Activated T-helper 1 cell treated with anti-CD3 and anti-CD28 coated beads, Interleukin-2, amount 50 U/mL, for 16 hours (primary cell): ENCODE results near the gene CACNA1E.

ENCODE experiments used
- DNase-seq, 2 donors: peaks; one replicate each; pipeline ENCODE4 v3.0.0-alpha.2; 2020; ENCODE audit warnings: low read depth in 1 of 2, low spot score in 1 of 2

Gene CACNA1E

GRCh38 chr1:181484821-181485220, 1.5 kb downstream of the CACNA1E start:
- no peak for DNase-seq

DNA sequence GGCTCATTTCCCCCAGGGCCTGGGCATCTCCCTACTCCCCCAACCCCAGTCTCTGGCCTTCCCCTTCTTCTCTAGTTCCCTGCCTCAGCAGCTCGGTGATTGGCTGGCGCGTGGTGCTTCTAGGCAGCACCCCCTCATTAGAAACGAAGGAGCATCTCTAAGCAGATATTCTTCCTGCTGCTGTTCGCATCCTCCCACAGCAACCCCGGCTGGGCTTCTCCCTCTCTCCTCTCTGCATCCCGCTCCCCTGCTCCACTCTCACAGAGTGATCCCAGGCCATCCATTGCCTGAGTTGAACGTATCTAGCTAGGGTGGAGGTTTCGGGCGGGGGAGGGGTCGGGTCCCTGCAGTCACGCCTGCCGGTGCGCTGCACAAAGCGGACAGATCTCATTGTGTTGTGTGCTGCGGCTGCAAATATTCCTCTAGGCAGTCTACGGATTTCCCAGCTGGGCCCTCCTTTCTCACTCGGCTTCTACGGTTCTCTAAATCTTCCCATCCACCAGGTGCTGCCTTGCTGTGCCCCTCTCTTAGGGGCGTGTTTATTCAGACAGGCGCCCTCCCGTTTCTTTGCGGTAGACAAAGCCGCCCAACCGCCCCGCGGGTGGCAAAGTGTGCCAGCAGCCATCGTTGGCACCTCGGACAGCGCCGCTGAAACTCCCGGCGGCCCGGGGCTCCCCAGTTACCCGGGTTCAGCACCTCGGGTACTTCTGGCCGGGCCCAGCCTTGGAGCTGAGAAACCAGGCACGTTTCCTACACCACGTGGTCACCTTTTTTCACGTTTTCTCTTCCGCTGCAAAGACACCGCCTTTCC, 2.2 kb downstream of the CACNA1E start:
- no peak for DNase-seq

DNA sequence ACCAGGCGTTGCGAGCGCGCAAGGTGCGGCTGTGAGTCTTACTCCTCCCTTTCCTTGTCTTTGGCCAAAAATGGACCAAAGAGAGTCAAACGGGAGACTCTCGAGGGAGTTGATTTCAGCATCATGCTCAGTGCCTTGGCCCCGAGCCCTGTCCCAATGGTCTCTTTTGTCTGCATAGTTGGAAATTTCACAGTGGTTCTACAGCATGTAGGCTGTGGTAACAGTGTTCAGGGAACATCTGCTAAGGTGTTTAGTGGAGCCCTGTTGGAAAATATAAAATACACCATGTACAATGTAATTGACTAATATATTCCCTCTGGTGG, 2.7 kb downstream of the CACNA1E start:
- no peak for DNase-seq

- no peak for DNase-seq
Observed at GRCh38 chr1:181488866-181489265, 5.5 kb downstream of the CACNA1E start.

- no peak for DNase-seq
Observed at GRCh38 chr1:181490276-181490675, 7.0 kb downstream of the CACNA1E start.

DNA sequence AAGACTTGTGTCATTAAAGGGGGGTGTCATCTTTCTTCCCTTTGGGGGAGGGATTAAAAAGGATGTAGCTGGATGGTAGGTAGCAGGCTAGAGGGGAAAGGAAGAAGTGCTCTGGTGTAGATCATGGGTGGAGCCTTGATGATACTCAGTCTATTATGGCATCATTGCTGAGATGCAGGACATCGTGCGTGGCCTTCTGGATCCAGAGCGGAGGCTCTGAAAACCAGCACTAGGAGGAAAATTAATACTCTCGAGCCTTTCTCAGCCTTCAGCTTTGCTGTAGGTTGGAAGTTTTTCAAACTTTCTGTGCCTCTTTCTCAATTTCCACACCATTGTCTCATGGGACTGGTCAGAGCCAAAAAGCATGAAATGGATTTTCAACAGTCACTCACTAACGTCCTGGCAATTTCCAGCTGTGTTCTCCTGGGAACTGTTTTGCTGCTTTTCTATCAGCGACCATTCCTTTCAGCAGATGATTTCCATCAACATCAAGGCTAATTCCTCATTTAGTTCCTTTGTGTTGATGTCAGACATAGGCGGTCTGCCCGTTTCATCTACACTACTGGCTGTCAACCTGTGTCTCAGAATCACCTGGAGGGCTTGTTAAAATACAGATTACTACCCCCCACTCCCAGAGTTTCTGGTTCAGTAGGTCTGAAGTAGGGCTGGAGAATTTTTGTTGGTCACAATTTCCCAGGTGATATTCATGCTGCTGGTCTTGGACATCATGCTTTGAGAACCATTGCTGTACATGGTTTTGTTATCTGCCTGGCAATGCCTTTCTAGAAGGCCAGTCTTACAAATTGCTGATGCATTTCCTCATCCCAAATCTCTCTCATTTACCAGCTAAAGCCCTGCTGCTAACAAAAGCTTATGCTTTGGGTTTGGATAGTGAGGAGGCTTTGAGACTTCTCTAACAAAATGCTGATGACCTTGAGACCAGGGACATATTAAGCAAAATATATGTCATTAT, 7.7 kb downstream of the CACNA1E start:
- DNase-seq: no peak

DNA sequence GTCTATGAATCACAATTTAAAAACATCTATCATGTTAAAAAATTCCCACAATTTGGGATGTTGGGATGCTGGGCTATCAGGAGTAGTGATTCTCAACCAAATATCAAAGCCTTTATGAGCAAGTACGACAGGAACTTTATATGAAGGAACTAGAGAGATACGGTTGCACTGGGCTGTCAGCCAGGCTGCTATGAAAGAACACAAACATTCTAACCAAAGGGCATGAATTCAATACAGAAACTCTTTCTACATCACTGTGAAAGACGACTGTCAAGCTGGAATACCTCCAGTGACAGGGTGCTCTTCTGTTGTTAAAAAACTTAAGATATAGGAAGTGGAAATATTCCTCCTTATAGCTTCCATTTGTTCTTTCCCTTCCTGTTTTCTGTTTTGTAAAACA, 9.8 kb downstream of the CACNA1E start:
- DNase-seq: no peak

GRCh38 chr1:181493885-181494284, 10.6 kb downstream of the CACNA1E start:
- no peak for DNase-seq

- DNase-seq: no peak
Observed at GRCh38 chr1:181496759-181497158, 13.4 kb downstream of the CACNA1E start.

- DNase-seq: no peak
Observed at GRCh38 chr1:181497870-181498269, 14.6 kb downstream of the CACNA1E start.

DNA sequence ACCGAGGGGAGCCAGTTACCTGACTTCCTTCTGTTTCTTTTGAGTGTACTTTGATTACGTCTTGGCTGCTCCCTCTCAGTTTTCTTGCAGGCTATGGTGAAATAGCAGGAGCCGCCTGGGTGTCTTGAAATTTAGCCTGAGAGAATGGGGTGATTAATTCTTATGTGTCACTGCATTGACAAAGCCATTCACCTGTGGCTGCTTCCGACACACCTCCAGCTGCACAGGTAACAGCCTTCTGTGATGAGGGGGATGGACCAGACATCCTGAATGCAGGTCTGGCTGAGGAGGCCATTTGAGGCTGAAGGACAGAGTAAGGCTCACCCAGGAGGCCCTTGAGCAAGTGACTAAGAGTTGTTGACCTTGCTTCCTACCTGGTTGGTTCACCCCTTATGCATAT, 16.5 kb downstream of the CACNA1E start:
- no peak for DNase-seq

GRCh38 chr1:181500636-181501035, 17.3 kb downstream of the CACNA1E start:
- DNase-seq: no peak

- DNase-seq: no peak
Observed at GRCh38 chr1:181501612-181502011, 18.3 kb downstream of the CACNA1E start.

DNA sequence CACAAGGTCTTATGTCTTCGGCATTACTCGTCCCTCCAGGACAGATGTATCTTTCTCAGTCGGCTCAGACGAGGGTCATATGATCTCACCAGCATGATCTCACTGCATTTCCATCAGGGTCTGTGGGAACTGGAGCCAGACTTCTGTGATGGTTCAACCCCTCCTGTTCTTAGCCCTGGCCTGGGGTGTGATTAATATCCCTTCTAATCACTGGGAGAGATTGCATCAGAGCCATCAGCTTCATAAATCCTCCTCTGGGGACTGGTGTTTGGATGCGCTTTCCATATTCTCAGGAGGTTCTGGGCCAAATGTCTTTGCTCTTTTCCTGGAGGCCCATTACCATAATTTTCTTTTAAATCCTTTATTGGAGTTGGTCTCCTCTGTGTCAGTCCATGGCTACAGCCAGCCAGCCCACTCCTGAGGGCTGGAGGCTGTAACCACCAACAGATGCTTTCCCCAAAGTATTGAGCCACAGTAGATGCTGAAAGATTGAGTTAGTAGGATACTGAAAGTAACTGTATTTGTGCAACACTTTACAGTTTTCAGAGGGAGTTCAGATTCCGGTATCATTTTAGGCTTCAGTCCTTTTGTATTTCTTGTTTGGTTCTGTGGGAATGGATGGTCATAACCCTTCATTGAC, 20.0 kb downstream of the CACNA1E start:
- no peak for DNase-seq

DNA sequence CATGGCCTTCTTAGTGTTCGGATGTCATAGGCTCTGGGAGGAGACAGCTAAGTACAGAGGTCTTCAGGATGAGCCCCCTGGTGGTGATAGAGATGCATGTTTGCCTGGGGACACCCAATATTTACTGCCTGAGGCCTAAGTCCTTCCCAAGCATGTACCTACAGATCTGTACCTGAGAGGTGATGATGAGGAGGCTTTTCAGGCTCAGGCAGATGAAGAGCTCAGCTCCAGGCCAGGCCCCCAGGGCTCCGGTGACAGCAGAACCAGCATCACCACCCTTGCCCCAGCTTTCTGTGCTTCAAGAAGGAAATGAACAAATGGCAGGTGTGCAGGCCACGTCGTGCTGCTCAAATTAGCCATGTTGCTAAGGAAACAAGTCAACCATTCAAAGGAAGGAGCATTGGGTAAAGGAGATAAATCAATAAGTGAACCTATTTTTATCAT, 21.1 kb downstream of the CACNA1E start:
- DNase-seq: no peak

DNA sequence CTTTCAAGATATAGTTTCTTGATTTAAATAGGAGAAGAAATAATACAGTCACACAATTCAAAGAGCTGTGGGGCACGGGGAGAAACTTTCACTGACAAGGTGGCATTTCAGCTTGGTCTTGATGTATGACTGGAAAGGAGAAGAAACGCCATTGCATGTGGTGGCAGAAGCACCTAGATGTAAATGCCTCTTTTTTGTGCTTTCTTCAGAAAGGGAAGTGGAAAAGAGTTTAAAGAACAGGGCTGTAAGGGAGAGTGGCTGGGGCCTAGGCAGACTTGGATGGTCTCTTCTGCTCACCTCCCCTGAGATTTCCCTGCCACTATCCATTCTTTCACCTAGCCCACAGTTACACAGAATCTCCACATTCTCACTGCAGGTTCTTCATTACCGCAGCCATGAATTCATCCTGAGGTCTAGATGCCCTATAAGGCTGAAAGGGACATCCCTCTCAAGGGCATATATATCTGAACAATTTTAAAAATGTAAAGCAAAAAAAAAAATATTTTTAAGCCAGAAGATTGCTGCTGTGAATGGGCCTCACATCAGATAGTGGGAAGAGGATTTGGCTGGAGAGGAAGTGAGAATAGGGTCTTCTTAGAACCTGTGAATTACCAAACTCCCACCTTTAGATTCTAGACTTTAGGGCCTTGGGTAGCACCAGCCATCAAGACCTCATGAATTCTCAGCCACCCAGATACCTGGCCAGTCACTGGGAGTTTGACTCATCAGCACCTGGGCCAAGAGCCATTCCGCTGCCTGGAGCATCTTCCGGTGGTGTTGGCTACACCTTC, 23.4 kb downstream of the CACNA1E start:
- no peak for DNase-seq

DNA sequence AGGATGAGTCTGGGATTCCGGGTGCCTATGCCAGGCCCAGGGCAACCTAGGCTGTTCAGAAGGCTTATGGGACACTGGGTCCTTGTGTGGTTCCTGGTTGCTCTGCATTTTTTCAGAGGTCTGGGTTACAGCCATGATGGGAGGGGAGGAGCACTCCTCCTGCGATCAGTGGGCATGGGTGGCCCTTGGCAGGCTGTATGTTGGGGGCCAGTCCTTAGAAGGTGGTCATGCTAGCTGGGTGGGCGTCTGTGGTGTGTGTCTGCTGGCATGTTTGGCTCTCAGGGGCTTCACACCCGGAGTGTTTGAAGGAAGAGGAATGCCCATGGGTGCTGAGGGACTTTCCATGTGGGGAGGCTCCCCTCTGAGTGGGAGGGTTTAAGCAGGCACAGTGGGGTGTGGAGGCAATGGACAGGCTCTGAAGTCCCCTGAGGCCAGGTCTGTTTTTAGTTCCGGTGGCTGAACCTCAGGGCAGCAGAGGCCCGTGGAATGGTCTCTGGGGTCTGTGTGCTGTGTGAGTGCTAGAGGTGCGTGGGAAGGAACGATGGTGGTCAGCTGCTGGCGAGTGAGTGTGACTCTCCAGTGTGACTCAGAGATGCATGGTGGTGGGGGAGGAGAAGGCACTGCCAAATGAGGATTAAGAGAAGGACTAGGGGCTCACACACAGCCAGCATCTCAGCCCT, 25.3 kb downstream of the CACNA1E start:
- no peak for DNase-seq

DNA sequence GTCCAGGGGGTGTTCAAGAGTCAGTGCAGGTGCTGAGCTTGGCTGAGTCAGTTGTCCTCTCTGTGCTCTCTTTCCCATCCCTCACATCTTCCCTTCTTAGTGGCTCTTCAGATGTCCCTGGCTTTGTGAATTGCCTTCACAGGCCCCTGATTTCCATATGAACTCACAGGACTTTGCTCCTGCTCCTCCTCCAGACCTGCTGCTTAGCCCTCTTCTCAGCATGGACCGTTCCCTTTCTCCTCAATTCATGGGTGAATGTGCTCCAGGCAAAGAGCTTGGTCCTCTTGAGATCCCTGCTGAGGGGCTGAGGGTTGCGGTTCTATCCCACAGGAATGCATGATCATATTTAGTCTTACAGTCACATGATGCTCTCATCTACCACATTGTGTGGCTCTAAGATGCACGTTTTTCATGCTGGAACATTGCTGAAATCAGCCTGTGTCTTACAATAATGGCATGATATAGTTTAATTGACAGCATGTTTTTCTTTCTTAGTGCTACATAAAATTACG, 30.5 kb downstream of the CACNA1E start:
- DNase-seq: no peak

DNA sequence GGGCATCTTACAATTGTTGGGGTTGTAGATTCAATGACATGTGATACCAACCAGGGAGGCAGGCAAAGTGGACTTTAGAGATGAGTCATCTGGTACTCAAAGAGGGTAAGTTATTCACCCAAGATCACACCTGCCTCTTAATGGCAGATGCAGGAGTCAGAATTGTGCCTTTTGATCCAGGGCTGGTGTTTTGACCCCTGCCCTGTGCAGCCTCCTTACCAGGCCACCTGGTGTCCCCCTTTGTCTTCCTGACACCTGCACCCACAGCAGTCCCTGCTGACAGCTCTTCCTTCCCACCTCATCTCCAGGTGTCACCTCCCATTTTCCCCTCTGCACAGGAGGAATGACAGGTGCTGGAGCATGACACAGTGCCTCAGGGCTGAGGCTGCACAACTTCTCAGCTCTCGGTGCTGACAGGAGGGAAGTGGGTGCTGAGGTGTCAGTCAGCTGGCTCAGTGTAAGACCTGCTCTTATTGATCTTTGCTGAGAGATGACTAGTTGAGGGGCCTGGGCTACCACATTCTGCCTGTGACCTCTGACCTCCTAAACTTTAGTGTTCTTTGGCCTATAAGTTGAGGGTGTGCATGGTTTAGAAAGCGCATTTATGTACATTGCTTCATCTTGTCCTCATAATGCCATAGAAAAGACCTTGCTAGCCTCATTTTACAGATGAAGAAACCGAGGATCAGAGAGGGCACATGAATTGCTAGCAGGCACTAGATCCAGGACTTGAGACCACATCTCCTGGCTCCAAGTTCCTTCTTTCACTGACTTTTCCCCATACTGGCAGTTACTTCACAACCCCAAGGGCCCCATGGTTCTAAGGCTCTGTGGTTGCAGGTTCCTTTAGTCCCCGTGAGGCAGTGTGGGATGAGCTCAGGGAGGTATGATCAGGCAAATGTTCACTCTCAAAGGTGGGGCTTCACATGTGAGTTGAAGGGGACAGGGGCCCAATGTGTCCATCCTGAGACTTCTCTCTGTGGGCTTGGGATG, 31.3 kb downstream of the CACNA1E start:
- no peak for DNase-seq
